Neural progenitor cell (in vitro differentiated cells): Measurements from ENCODE around the gene DTNB. TPM values are rescaled to one million over a fixed set of nuclear protein-coding genes. Genes with fewer than 3 reads are reported as not detected.
"Not testable (repeated sequence)": the region's sequence is repeated elsewhere in the genome, so short reads cannot be mapped to it uniquely, and the experiment has no call there.

Experiments
- DNase-seq: peaks from one replicate; pipeline ENCODE4 v3.0.0-alpha.2; 2016; ENCODE audit warnings: low spot score
- H2AFZ ChIP-seq: fragments of 200-600 bp; sonication (generic); replicated peaks from 2 replicates; pipeline ENCODE4 v1.6.1; 2016; ENCODE audit warnings: antibody characterized with exemption
- H3F3A ChIP-seq: fragments of 200-600 bp; sonication (generic); 2 replicates; pipeline ENCODE4 v1.6.1; 2016; ENCODE audit warnings: antibody characterized with exemption, low read depth
- H3K27ac ChIP-seq: fragments of 200-600 bp; sonication (generic); 2 replicates; pipeline ENCODE4 v1.5.1; 2016; ENCODE audit warnings: mild to moderate bottlenecking
- H3K27me3 ChIP-seq: fragments of 200-600 bp; sonication (generic); 2 replicates; pipeline ENCODE4 v1.6.1; 2016; ENCODE audit warnings: mild to moderate bottlenecking, moderate library complexity
- H3K36me3 ChIP-seq: fragments of 200-600 bp; sonication (generic); 2 replicates; pipeline ENCODE4 v1.5.1; 2016
- H3K4me1 ChIP-seq: fragments of 200-600 bp; sonication (generic); 2 replicates; pipeline ENCODE4 v1.6.1; 2016; ENCODE audit warnings: mixed run types
- H3K4me2 ChIP-seq: fragments of 200-600 bp; sonication (generic); 2 replicates; pipeline ENCODE4 v1.6.1; 2016
- H3K4me3 ChIP-seq: fragments of 200-600 bp; sonication (generic); 2 replicates; pipeline ENCODE4 v1.5.1; 2016
- H3K79me2 ChIP-seq: fragments of 200-600 bp; sonication (generic); 2 replicates; pipeline ENCODE4 v1.6.1; 2016; ENCODE audit warnings: low read depth
- H3K9ac ChIP-seq: fragments of 200-600 bp; sonication (generic); 2 replicates; pipeline ENCODE4 v1.6.1; 2016
- H3K9me3 ChIP-seq: fragments of 200-600 bp; sonication (generic); 2 replicates; pipeline ENCODE4 v1.5.1; 2016; ENCODE audit warnings: low read depth
- H4K20me1 ChIP-seq: fragments of 200-600 bp; sonication (generic); 2 replicates; pipeline ENCODE4 v1.6.1; 2016; ENCODE audit warnings: low read depth
- H3K27ac Mint-ChIP-seq: 3 replicates; pipeline ENCODE4 v1.8.0; 2021; ENCODE audit warnings: mixed read lengths
- H3K27me3 Mint-ChIP-seq: 2 replicates; pipeline ENCODE4 v1.8.0; 2022; ENCODE audit warnings: low read depth, mild to moderate bottlenecking, inconsistent platforms, moderate library complexity, mixed read lengths; ENCODE audit not compliant: insufficient read depth
- H3K36me3 Mint-ChIP-seq: 3 replicates; pipeline ENCODE4 v1.8.0; 2021; ENCODE audit warnings: mixed read lengths
- H3K4me1 Mint-ChIP-seq: 3 replicates; pipeline ENCODE4 v1.8.0; 2021; ENCODE audit warnings: mixed read lengths
- H3K4me3 Mint-ChIP-seq: 3 replicates; pipeline ENCODE4 v1.8.0; 2021; ENCODE audit warnings: mild to moderate bottlenecking, moderate library complexity, mixed read lengths
- H3K9me3 Mint-ChIP-seq: 3 replicates; pipeline ENCODE4 v1.8.0; 2020; ENCODE audit warnings: mixed read lengths
- CTCF ChIP-seq: fragments of 200-600 bp; sonication (generic); IDR thresholded peaks from 2 replicates; pipeline ENCODE4 v1.5.1; 2017; ENCODE audit warnings: antibody characterized with exemption, mild to moderate bottlenecking
- EZH2 ChIP-seq: fragments of 200-600 bp; sonication (generic); IDR thresholded peaks from 2 replicates; pipeline ENCODE4 v1.6.1; 2017; ENCODE audit warnings: antibody characterized with exemption, mild to moderate bottlenecking, moderate library complexity
- EZH2phosphoT487 ChIP-seq: fragments of 200-600 bp; sonication (generic); IDR thresholded peaks from 2 replicates; pipeline ENCODE4 v1.6.1; 2017; ENCODE audit warnings: antibody characterized with exemption
- total RNA-seq: library from RNA; depleted of rRNA; stranded (reverse); fragments of >200 nt; gene quantifications from 2 replicates; pipeline ENCODE4 v1.2.3, GENCODE V29; 2015; ENCODE audit warnings: low replicate concordance

The DTNB gene
- total RNA-seq, 1 donor from 2014 or later: 27.1 TPM

GRCh38 chr2:25539136-25539535 is 134.2 kb downstream of the DTNB start:
- no peak overlapping the region for H3K4me2 ChIP-seq
- H3K4me3 Mint-ChIP-seq: no peak overlapping the region

GRCh38 chr2:25537526-25537925 is 135.9 kb downstream of the DTNB start:
- peaks cover 4% of the 10 kb centered on the region for H3K27me3 Mint-ChIP-seq
- Histone ChIP-seq H3K4me2 (no peak overlapping the region), H3K4me1 (no peaks in the 10 kb centered on the region), H3K27me3 (no peaks in the 10 kb centered on the region), H4K20me1 (no peaks in the 10 kb centered on the region), H3K79me2 (no peaks in the 10 kb centered on the region), H2AFZ (no peak overlapping the region), H3F3A (no peaks in the 10 kb centered on the region), H3K4me3 (no peak overlapping the region), H3K36me3 (no peaks in the 10 kb centered on the region), H3K9me3 (no peaks in the 10 kb centered on the region), H3K9ac (no peak overlapping the region), H3K27ac (no peak overlapping the region)
- no peak overlapping the region for H3K4me3 Mint-ChIP-seq
- DNase-seq: no peak
- peaks cover 11% of the 10 kb centered on the region for H3K4me1 Mint-ChIP-seq
- H3K9me3 Mint-ChIP-seq: peaks cover 14% of the 10 kb centered on the region
- H3K36me3 Mint-ChIP-seq: peaks cover 12% of the 10 kb centered on the region
- TF ChIP-seq CTCF: no peak
- no peak for TF ChIP-seq EZH2
- no peak for TF ChIP-seq EZH2phosphoT487
- no peak overlapping the region for H3K27ac Mint-ChIP-seq

More at GRCh38 chr2:25539136-25539535, 134.2 kb downstream of the DTNB start:
- peaks cover 9% of the 10 kb centered on the region for H3K4me1 Mint-ChIP-seq
- H3K36me3 Mint-ChIP-seq: peaks cover 9% of the 10 kb centered on the region
- no peak overlapping the region for H3K4me3 ChIP-seq
- no peak overlapping the region for H3K27ac ChIP-seq
- no peak overlapping the region for H3K27ac Mint-ChIP-seq
- no peaks in the 10 kb centered on the region for H3K79me2 ChIP-seq
- no peaks in the 10 kb centered on the region for H3F3A ChIP-seq
- no peak overlapping the region for H2AFZ ChIP-seq
- H4K20me1 ChIP-seq: no peaks in the 10 kb centered on the region
- peaks cover 11% of the 10 kb centered on the region for H3K9me3 Mint-ChIP-seq
- no peaks in the 10 kb centered on the region for H3K27me3 ChIP-seq
- H3K27me3 Mint-ChIP-seq: peaks cover 4% of the 10 kb centered on the region
- TF ChIP-seq EZH2phosphoT487 (no peak), EZH2 (no peak), CTCF (no peak)
- no peak overlapping the region for H3K9ac ChIP-seq
- DNase-seq: no peak
- H3K4me1 ChIP-seq: no peaks in the 10 kb centered on the region
- no peaks in the 10 kb centered on the region for H3K9me3 ChIP-seq
- H3K36me3 ChIP-seq: no peaks in the 10 kb centered on the region

- not testable (repeated sequence) for H3K4me1 ChIP-seq, DNase-seq, H3K27ac Mint-ChIP-seq, H3K79me2 ChIP-seq, H4K20me1 ChIP-seq, H3K27me3 Mint-ChIP-seq, H3K27ac ChIP-seq, H3K27me3 ChIP-seq, H3K4me3 ChIP-seq, H3K4me2 ChIP-seq, H3K9me3 ChIP-seq, H3F3A ChIP-seq, H3K9ac ChIP-seq, H3K36me3 ChIP-seq, H3K4me3 Mint-ChIP-seq, H2AFZ ChIP-seq
- peaks cover 18% of the 10 kb centered on the region for H3K36me3 Mint-ChIP-seq
- peaks cover 14% of the 10 kb centered on the region for H3K9me3 Mint-ChIP-seq
- peaks cover 11% of the 10 kb centered on the region for H3K4me1 Mint-ChIP-seq
Measured at GRCh38 chr2:25535411-25536289, 137.7 kb downstream of the DTNB start.

- H3F3A ChIP-seq, H2AFZ ChIP-seq, H3K9ac ChIP-seq, H3K4me1 ChIP-seq, H3K36me3 ChIP-seq, H3K27me3 Mint-ChIP-seq, H3K27ac Mint-ChIP-seq, H3K4me1 Mint-ChIP-seq, H4K20me1 ChIP-seq, H3K4me2 ChIP-seq, H3K79me2 ChIP-seq, H3K4me3 ChIP-seq, DNase-seq, H3K27me3 ChIP-seq, H3K9me3 ChIP-seq, H3K4me3 Mint-ChIP-seq, H3K27ac ChIP-seq: not testable (repeated sequence)
- Mint-ChIP-seq H3K9me3 (peaks cover 14% of the 10 kb centered on the region), H3K36me3 (peaks cover 18% of the 10 kb centered on the region)
Measured at GRCh38 chr2:25534937-25535336, 138.4 kb downstream of the DTNB start.
